ENCODE measurements around the gene PPP6C.
A peak's percentile ranks its signal among the peaks of the same experiment; 100 is the strongest.

Gene PPP6C

GRCh38 chr9:125133403-125134329 lies 55.9 kb downstream of the PPP6C start:
- no peak overlapping the region for H3K4me2 ChIP-seq (ENCODE audit: low read length)
- no peaks in the 10 kb centered on the region for H3K27me3 ChIP-seq (ENCODE audit: insufficient read depth, low read length)
- H3K4me1 ChIP-seq (ENCODE audit: insufficient read depth, low read length, severe bottlenecking), result peaks cover 10% of the 10 kb centered on the region
- no peak for TF ChIP-seq EZH2 (IDR thresholded peaks at IDR 0.05; ENCODE audit: borderline replicate concordance, low read length)
- TF ChIP-seq, protein P1, sequence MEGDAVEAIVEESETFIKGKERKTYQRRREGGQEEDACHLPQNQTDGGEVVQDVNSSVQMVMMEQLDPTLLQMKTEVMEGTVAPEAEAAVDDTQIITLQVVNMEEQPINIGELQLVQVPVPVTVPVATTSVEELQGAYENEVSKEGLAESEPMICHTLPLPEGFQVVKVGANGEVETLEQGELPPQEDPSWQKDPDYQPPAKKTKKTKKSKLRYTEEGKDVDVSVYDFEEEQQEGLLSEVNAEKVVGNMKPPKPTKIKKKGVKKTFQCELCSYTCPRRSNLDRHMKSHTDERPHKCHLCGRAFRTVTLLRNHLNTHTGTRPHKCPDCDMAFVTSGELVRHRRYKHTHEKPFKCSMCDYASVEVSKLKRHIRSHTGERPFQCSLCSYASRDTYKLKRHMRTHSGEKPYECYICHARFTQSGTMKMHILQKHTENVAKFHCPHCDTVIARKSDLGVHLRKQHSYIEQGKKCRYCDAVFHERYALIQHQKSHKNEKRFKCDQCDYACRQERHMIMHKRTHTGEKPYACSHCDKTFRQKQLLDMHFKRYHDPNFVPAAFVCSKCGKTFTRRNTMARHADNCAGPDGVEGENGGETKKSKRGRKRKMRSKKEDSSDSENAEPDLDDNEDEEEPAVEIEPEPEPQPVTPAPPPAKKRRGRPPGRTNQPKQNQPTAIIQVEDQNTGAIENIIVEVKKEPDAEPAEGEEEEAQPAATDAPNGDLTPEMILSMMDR (IDR thresholded peaks at IDR 0.05; ENCODE audit: low read length), result no peak
- peaks cover 8% of the 10 kb centered on the region for H3K9me3 ChIP-seq (ENCODE audit: low read length)
- H3K79me2 ChIP-seq (ENCODE audit: insufficient read depth, low read length), result peaks cover 16% of the 10 kb centered on the region; the same call in 1 of the 2 replicates
- no peak overlapping the region for H3K9ac ChIP-seq (ENCODE audit: low read length)
- no peaks in the 10 kb centered on the region for H4K20me1 ChIP-seq (ENCODE audit: insufficient read depth, low read length)
- no peaks in the 10 kb centered on the region for H3F3A ChIP-seq (ENCODE audit: insufficient read depth, low read length)
- H2AFZ ChIP-seq (ENCODE audit: low read length), result no peak overlapping the region
- no peak overlapping the region for H3K27ac ChIP-seq (ENCODE audit: low read depth, low read length, poor library complexity, severe bottlenecking)
- H3K4me3 ChIP-seq (ENCODE audit: low read depth, low read length, poor library complexity, severe bottlenecking), result no peak overlapping the region
- no peaks in the 10 kb centered on the region for H3K9me2 ChIP-seq (ENCODE audit: low read depth, low read length)
- H3K36me3 ChIP-seq (ENCODE audit: insufficient read depth, low read length), result peaks cover 21% of the 10 kb centered on the region

GRCh38 chr9:125131778-125132177 lies 57.8 kb downstream of the PPP6C start:
- H3K4me1 ChIP-seq (ENCODE audit: insufficient read depth, low read length, severe bottlenecking), result peaks cover 16% of the 10 kb centered on the region
- no peaks in the 10 kb centered on the region for H4K20me1 ChIP-seq (ENCODE audit: insufficient read depth, low read length)
- no peak overlapping the region for H3K4me2 ChIP-seq (ENCODE audit: low read length)
- no peak overlapping the region for H3K9ac ChIP-seq (ENCODE audit: low read length)
- no peaks in the 10 kb centered on the region for H3K9me2 ChIP-seq (ENCODE audit: low read depth, low read length)
- H3F3A ChIP-seq (ENCODE audit: insufficient read depth, low read length), result 0 out of 2 replicates have a peak, but pooled peaks cover 4% of the 10 kb centered on the region
- peaks cover 8% of the 10 kb centered on the region for H3K9me3 ChIP-seq (ENCODE audit: low read length)
- H3K4me3 ChIP-seq (ENCODE audit: low read depth, low read length, poor library complexity, severe bottlenecking), result no peak overlapping the region
- no peaks in the 10 kb centered on the region for H3K27me3 ChIP-seq (ENCODE audit: insufficient read depth, low read length)
- peaks cover 16% of the 10 kb centered on the region; the same call in 1 of the 2 replicates for H3K79me2 ChIP-seq (ENCODE audit: insufficient read depth, low read length)
- no peak for TF ChIP-seq EZH2 (IDR thresholded peaks at IDR 0.05; ENCODE audit: borderline replicate concordance, low read length)
- TF ChIP-seq, protein P1 (IDR thresholded peaks at IDR 0.05; ENCODE audit: low read length), result no peak
- H3K36me3 ChIP-seq (ENCODE audit: insufficient read depth, low read length), result peaks cover 15% of the 10 kb centered on the region
- no peak overlapping the region for H2AFZ ChIP-seq (ENCODE audit: low read length)
- peak overlapping the region; percentile 25 for H3K27ac ChIP-seq (ENCODE audit: low read depth, low read length, poor library complexity, severe bottlenecking)

DNA sequence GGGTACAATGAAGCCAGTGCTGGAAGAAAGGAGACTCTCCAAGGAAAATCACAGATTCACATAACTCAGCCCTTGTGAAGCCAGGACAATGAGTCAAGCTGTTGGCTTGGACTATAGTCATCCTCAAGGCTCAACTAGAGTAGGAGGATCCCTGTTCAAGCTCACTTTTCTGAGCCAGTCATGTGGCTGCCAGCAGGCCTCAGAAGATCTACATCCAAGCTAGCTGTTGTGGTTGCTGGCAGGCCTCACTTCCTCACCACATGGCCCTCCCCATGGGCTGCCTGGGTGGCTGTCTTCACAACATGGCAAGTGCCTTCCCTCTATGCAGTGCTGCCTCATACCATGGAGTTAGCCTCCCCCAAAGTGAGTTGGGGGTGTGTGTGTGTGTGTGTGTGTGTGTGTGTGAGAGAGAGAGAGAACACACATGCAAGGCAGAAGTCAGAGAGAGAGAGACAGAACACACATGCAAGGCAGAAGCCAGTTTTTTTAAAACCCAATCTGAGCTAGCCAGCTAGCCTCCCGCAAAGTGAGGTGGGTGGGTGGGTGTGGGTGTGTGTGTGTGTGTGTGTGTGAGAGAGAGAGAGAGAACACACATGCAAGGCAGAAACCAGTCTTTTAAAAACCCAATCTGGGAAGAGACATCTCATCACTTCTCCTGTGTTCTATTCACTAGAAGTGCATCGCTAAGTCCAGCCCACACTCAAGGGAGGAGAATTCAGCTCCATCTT lies 63.4 kb downstream of the PPP6C start:
- H3F3A ChIP-seq (ENCODE audit: insufficient read depth, low read length), result 0 out of 2 replicates have a peak, but pooled peaks cover 6% of the 10 kb centered on the region
- peak overlapping the region; percentile 26; the same call in 1 of the 2 replicates for H3K9ac ChIP-seq (ENCODE audit: low read length)
- peaks cover 29% of the 10 kb centered on the region for H3K4me1 ChIP-seq (ENCODE audit: insufficient read depth, low read length, severe bottlenecking)
- H3K36me3 ChIP-seq (ENCODE audit: insufficient read depth, low read length), result no peaks in the 10 kb centered on the region
- H3K9me3 ChIP-seq (ENCODE audit: low read length), result no peaks in the 10 kb centered on the region
- no peaks in the 10 kb centered on the region for H4K20me1 ChIP-seq (ENCODE audit: insufficient read depth, low read length)
- no peak for TF ChIP-seq EZH2 (IDR thresholded peaks at IDR 0.05; ENCODE audit: borderline replicate concordance, low read length)
- H3K27me3 ChIP-seq (ENCODE audit: insufficient read depth, low read length), result no peaks in the 10 kb centered on the region
- H3K79me2 ChIP-seq (ENCODE audit: insufficient read depth, low read length), result peaks cover 17% of the 10 kb centered on the region; the same call in 1 of the 2 replicates
- peak overlapping the region; percentile 37; the same call in 1 of the 2 replicates for H3K4me2 ChIP-seq (ENCODE audit: low read length)
- no peak overlapping the region for H2AFZ ChIP-seq (ENCODE audit: low read length)
- H3K9me2 ChIP-seq (ENCODE audit: low read depth, low read length), result no peaks in the 10 kb centered on the region
- H3K4me3 ChIP-seq (ENCODE audit: low read depth, low read length, poor library complexity, severe bottlenecking), result no peak overlapping the region
- H3K27ac ChIP-seq (ENCODE audit: low read depth, low read length, poor library complexity, severe bottlenecking), result peak overlapping the region; percentile 77
